Activated CD4-positive, alpha-beta T cell treated with anti-CD3 and anti-CD28 coated beads, Interleukin-2, amount 50 U/mL, for 4 hours (primary cell): ENCODE data around the gene ATF2.

ENCODE experiments used
- DNase-seq, 2 experiments: peaks; one replicate each; pipeline ENCODE4 v3.0.0-alpha.2; 2020

The ATF2 gene

DNA sequence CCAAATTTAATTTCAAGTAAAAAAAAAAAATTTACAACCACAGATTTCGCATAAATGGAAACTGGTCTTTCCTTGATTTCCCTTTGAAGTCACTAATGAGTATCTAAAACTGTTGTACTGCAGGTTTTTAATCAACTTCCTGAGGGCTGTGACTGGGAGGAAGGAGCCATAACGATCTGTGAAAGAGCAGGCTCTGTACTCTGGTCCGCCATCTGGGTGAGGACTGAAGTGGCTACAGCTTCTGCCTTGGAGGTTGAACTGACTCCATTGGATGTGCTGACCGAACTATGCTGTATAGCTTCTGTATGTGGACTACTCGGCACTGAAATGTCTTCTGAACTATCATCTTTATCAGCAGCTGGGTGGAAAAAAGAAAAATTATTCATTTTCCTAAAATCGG, 93.5 kb downstream of the ATF2 start:
- no peak for DNase-seq

DNA sequence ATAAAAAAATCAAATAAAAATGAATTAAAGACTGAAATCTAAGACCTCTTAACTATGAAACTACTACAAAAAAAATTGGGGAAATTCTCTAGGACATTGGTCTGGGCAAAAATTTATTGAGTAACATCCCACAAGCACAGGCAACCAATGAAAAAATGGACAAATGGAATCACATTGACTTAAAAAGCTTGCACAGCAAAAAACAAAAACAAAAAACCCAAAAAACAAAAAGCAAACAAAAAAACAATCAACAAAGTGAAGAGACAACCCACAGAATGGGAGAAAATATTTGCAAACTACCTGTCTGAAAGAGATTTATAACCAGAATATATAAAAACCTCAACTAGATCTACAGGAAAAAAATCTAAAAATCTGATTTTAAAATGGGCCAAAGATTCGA, 99.5 kb downstream of the ATF2 start:
- DNase-seq = no peak

DNA sequence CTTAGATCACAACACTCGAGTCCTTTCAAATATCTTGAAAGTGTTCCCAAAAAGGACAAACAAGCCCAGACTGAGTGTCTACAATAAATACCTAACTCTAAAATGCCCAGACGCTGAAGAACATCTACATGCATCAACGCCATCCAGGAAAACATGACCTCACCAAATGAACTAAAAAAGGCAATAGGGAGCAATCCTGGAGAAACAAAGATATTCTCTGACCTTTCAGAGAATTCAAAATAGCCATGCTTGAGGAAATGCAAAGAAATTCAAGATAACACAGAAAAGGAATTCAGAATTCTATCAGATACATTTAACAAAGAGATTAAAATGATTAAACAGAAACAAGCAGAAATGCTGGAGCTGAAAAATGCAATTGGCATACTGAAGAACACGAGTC, 101.6 kb downstream of the ATF2 start:
- DNase-seq = no peak

DNA sequence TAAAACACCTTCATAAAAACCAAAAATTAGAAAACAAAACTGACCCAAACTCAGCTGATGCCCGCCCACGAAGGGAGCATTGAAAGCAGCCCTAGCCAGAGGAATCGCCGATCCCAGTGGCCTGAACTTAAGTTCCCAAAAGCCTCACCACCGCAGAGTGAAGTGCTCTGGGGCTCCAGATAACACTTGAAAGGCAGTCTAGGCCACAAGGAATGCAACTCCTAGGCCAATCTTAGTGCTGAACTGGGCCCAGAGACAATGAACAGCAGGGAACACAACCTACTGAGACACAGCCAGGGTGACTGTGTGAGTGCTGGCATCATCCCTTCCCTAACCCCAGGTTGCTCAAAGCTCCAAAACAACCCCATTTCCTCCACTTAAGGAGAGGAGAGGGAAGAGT, 103.2 kb downstream of the ATF2 start:
- no peak for DNase-seq

DNA sequence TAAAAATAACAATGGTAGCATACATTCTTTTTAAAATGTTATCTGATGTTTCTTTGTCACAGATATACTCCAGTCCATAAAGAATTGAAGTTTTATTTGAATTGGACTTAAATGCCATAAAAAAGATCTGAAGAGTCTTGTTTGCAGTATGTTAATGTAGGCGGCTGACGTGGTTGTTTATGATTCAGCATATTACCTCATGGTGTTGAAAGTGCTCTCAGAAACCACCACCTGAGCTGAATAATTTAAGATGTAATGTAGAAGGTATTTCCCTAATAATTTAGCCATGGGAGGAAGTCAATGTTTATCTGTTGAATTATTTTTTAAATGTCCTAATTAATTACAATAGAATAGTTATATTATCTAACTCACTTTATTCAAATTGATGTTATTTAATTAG, 104.3 kb downstream of the ATF2 start:
- no peak for DNase-seq

DNA sequence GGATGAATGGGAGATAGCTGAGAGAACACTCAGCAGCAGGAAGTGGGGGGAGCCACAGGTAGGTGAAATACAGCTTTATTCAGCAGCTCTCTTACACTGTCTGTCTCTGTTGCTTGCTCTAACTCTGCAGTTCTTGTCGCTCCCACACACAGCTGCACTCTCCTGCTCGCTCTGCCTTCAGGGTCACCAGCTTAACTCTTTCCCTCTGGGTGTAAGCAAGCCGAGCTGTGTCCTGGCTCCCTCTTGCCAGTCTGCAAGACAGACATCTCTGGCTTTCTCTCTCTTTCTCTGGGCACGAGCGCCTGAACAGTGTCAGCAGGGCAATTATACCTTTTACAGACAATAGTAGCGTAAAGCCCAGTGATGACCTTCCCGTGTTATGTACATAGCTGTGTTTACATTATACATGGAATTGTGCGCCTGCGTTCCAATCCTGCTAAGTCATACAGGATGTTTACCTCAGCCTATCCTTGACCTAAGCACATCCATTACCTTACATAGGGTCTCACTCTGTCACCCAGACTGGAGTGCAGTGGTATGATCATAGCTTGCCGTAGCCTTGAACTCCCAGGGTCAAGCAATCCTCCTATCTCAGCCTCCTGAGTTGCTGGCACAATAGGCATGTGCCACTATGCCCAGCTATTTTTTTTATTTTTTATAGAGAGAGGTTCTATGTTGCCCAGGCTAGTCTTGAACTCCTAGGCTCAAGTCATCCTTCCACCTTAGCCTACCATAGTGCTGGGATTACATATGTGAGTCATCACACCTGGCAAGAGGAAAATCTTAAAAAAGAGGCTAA, 105.0 kb downstream of the ATF2 start:
- DNase-seq = no peak

DNA sequence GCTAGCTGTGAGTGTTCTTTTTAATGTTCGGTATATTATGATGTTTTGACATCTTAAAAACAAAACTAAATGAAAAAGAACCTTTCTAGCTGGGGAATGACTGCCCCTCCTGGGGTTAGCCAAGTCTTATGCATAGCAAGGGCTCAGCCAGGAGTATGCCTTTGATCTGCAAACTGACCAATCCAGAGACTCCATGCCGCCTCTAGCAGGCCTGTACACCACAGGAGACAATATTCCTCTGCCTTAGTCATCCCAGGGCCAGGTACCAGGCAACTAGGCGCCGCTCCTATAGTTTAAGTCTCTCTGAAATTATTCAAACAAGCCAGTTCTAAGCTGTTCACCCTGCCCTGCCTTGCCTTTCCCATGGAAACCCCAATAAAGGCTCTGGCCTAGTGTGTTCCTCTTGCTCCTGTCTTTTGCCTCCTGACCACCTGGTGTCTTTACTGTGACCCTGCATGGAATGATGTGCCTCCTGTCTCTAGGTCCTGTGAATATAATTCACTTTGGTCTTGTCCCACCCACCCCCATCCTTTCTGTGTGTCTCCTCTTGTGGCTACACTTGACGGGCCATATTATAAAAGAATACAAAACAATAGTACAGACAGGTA, 110.8 kb downstream of the ATF2 start:
- no peak for DNase-seq

DNA sequence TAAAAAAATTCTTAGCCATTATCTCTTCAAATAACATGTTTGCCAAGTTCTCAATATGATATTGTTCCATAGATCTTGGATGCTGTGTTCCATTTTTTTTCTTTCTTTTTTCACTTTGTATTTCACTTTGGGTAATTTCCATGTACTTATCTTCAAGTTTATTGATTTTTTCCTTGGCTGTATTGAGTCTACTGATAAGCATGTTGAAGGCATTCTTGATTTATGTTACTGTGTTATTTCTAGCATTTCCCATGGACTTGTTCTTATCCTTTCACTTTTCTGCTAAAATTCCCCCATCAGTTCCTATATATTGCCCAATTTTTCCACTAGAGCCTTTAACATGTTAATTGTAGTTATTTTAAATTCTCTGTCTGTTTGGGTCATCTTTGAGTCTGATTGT, 112.0 kb downstream of the ATF2 start:
- DNase-seq = no peak

DNA sequence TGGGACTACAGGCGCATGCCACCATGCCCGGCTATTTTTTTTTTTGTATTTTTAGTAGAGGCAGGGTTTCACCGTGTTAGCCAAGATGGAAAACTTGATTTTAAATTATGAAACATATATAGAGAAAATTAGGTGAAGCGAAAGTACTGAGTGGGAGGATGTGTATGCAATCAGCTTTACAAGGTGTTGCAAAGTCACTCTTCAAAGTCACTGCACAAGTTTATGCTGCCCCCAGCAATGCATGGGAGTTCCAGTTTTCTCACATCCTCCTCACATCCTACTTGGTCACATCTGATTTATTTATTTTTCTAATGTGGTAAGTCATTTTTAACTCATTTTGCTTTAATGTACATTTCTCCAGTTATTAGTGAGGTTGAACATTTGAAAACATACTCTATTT, 113.7 kb downstream of the ATF2 start:
- no peak for DNase-seq

DNA sequence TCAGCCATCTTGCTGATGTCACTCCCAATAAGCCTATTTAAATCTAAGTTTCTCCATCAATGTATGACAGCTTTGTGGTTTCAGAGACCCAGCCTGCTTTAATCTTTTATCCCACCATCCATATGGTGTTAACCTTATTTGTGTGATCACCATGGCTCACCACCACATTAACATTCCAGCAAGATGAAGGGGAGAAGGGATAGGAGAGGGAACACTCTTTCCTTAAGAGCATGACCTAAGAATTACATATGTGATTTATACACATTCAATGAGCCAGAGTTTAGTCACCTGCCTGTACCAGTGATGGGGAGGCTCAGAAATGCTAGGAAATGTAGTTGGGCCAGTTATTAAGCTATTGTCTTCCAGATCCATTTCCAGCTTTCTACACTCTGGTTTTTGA, 118.3 kb downstream of the ATF2 start:
- DNase-seq = no peak

DNA sequence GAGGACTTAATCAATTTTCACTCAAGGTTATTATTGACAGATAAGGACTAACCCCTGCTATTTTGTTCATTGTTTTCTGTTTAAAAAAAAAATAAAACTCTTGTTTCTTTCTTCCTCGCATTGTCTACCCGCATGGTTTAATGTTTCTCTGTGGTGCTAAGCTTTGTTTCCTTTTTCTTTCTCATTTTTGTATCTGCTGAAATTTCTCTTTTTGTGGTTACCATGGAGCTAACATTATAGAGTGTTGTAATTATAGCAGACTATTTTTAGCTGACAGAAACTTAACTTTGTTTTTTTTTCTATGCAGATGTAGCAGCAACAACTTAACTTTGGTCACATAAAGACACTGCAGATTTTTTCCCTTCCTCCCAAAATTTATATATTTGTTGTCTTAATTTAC, 119.7 kb downstream of the ATF2 start:
- DNase-seq = no peak

DNA sequence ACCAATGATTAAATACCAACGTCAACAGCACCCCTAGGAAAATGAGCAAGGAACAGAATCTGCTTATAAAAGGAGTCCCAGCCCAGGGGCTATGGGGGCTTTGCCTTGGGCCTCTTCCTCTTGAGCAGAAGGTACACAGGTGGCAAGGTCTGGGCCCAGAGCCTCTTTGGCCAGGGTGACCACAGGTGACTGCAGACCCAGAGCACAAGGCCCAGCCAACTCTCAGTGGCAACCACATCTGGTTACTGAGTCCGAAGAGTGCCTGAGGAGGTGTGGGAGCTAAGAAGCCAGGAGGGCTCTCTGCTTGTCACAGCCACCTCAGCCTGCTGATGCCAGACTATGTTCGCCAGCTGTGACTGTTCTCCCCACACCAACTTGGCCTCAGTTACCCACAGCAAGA, 128.5 kb downstream of the ATF2 start:
- no peak for DNase-seq

DNA sequence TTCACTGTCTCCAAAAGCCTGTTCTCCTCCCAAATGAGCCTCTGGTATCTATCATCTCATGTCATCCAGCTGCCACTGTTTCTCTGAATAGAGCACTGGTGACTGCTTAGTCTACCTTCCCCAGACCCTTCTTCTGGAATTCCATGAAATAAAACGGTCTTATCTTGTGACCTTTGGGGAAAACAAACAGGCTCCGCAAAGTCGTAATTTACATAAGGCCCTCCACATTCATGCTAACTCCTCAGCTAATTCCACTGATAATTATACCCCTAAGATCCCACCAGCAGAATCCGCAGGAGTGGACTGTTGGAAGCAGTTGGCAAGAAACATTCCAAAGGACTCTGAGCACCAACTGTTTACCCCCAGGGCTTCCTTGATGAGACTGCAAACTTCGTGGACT, 129.0 kb downstream of the ATF2 start:
- no peak for DNase-seq

DNA sequence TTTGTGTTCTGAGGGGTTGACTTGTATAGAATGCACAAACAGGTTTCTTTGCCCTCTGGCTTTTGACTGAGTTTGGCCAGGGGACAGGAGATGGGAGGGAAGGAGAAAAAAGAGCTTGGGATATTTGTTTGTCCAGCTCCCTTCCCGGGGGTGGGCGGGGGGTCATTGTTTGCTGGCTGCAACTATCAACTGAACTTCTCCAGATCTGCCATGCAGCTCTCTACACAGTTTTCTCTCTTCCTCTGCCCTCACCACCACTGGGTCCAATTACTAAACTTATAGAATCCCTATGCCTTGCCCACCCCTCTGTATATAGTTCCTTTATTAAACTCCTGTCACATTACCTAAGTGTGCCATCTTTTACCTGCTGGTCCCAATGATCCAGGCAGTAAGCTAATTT, 130.1 kb downstream of the ATF2 start:
- no peak for DNase-seq

DNA sequence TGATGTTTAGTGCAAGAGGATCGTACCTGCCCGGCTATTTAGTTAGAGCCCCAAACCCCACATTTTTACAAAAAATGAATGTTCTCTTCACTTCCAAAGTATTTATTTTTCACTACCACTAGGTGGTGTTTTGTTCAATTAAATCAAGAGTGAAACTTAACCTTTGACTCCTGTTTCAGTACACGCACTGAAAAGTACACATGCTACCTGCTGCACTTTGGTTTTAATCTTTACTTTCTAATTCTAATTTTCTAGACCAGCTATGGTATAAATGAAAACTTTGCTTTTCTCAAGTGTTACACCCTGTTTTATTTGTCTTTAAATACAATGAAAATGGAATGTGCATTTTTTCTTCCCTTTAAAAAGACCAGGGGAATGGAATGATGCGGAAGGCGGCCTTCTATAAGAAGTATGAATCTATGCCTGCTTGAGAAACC, 131.4 kb downstream of the ATF2 start:
- DNase-seq = no peak

DNA sequence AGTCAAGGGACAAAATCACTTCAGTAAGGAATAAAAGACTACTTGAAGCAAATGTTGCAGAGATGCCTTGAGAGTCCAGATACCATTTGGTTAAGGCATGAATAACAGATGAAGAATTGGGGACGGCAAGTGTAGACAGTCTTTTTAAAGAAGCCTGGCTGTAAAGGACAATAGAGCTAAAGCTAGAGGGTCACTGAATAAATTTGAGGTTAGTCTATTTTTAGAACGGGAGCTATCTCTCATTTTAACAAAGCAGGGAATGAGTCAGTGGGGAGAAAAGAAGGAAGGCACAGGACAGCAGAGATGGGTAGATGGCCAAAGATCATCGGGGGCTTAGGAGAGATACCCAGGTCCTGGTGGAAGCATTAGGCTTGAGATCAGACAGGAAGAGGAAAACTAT, 132.2 kb downstream of the ATF2 start:
- DNase-seq = no peak

DNA sequence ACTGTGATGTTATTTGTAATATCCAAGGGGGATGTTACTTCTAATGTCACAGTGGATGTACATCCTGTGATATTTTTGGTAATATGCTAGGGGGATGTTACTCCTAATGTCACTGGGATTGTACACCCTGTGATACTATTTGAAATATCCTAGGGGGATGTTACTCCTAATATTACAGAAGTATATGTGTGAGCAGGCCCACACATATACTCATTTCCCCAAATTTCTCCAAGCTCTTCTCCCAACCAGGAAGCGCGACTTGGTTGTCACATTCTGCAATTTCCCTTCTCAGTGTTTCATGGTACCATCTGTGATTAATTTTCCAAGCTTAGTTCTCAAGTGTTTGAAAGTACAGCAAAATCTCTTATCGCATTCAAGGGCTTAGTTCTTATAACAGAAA, 133.3 kb downstream of the ATF2 start:
- DNase-seq = no peak

DNA sequence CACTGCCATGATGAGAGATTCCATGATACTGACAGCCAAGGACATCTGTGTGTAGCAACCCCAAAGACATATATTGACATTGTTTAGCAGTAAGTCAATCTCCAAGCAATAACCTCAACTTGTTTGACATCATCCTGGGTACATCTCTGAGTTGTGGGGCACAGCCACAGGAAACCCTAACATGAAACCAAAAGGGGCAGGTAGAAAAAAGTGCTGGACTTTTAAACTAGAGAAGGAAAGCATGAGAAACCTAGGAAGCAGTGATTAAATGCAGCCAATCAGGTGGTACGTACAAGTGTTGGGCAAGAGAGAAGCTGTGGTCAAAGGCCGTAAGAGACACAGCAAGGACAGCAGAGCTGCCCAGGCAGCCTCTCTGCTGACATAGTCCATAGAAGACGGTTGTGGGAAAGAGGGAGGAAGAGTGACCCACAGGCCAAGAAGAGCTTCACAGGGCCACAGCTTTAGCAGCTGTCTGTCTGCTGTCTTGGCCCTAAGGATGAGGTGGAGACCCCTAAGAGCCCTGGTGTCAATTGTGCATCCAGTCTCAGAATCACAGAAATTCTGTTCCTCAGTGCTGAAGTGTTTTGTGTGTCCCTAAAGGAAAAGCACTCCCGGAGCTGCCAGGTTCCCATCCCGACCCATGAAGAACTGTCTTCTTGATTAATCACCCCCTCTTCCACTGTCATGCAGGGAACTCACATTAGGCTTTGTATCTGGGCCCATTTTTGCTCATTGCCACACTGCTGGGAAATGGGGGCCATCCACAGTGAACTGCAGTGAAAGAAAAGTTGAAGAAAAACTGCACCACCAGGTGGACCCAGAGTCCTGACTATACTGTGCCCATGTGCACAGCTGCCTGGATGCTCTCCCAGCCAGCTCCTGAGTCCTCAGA, 137.4 kb downstream of the ATF2 start:
- DNase-seq = no peak

DNA sequence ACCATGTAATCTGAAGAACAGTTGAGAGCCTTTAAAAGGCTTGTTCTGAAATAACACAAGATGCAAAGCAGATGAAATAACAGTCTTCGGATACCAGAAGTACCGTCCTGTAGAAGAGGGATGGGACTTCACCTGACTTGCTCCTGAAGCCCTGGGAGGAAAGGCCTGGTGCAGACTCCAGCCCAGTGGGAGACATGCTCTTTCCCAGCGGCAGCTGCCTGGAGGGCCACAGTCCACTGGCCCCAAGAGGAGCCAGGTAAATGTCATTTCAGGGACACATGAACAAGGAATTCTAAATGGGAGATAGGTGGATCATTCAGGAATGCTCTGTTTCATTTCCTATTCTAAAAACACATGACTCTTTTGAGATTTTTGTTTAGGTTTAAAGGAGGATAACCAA, 140.2 kb downstream of the ATF2 start:
- no peak for DNase-seq

DNA sequence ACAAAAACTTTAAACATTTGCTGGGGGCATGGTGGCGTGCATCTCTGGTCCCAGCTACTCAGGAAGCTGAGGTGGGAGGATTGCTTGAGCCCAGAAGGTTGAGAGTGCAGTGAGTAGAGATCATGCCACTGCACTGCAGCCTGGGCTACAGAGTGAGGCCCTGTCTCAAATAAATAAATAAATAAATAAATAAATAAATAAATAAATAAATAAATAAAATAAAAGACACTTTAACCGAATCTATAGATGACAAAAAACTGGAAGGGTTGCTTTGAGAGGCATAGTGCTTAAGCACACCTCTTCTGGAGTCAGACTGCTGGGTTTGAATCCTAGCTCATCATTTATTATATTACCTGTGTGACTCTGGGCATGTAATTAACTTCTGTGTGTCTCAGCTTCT, 141.6 kb downstream of the ATF2 start:
- DNase-seq = no peak

DNA sequence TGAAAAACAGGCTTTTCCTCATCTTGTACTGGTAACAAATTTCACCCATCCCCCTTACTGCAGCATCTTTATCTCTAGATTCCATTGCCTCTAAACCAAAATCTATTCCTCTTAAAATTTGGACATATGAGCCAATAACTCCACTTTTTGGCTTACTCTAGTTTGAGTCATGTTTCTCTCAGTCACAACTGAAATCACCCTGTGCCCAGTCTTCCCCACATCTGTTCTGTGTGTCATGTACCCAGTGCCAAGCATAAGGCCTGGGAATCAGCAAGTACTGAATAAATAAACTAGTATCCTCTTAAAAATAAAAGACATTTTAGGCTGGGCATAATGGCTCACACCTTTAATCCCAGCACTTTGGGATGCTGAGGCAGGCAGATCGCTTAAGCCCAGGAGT, 142.1 kb downstream of the ATF2 start:
- no peak for DNase-seq

DNA sequence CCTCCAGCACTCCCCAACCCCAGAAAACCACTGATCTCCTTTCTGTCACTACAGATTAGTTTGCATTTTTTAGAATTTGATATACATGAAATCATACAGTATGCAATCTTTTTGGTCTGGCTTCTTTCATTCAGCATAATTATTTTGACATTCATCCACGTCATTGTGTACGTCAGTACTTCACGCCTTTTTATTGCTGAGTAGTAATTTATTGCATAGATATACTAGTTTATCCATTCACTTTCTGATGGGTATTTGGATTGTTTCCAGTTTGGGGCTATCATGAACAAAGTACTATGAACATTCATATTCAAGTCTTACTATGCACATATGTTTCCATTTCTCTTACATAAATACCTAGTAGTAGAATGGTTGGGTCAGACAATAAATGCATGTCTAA, 142.8 kb downstream of the ATF2 start:
- no peak for DNase-seq

DNA sequence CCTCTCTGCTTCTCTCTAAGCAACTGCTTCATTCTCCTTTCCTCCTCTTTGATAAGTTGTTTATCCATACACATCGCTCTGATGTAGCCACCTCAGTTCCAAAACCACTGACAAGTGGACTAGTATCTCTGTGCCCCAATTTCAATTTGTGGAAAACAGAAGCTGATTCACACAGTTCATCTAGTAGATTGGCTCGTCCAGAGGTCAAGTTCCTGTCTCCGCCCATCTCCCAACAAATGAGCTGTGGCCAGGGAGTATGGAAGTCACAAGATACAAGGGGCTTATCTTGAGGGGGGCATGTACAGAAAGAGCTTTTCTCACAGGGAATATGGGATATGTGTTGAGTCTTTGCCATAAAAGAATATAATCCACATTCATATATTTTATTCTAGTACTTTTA, 145.1 kb downstream of the ATF2 start:
- DNase-seq = no peak
